Glutamatergic neuron (in vitro differentiated cells): Measurements from ENCODE around the gene TRABD. TPM values are rescaled to one million over a fixed set of nuclear protein-coding genes. Genes with fewer than 3 reads are reported as not detected.

Source experiments
- DNase-seq: peaks from one replicate; pipeline ENCODE4 v3.0.0; 2022
- H3K27ac Mint-ChIP-seq: one replicate; pipeline ENCODE4 v1.8.0; 2020; ENCODE audit warnings: mild to moderate bottlenecking, mixed read lengths, inconsistent platforms; ENCODE audit not compliant: unreplicated experiment
- H3K27me3 Mint-ChIP-seq: one replicate; pipeline ENCODE4 v1.8.0; 2020; ENCODE audit warnings: mild to moderate bottlenecking, moderate library complexity, mixed read lengths, inconsistent platforms; ENCODE audit not compliant: unreplicated experiment
- H3K36me3 Mint-ChIP-seq: one replicate; pipeline ENCODE4 v1.8.0; 2020; ENCODE audit warnings: mild to moderate bottlenecking, mixed read lengths, inconsistent platforms; ENCODE audit not compliant: unreplicated experiment
- H3K4me1 Mint-ChIP-seq: one replicate; pipeline ENCODE4 v1.8.0; 2020; ENCODE audit warnings: mild to moderate bottlenecking, low read depth, mixed read lengths, inconsistent platforms; ENCODE audit not compliant: unreplicated experiment
- H3K4me3 Mint-ChIP-seq: one replicate; pipeline ENCODE4 v1.8.0; 2020; ENCODE audit warnings: mild to moderate bottlenecking, mixed read lengths, inconsistent platforms; ENCODE audit not compliant: unreplicated experiment
- H3K9me3 Mint-ChIP-seq: one replicate; pipeline ENCODE4 v1.8.0; 2020; ENCODE audit warnings: mild to moderate bottlenecking, moderate library complexity, mixed read lengths, inconsistent platforms; ENCODE audit not compliant: unreplicated experiment
- CTCF ChIP-seq: fragments of 200-600 bp; sonication (generic); IDR thresholded peaks from one replicate; pipeline ENCODE4 v1.5.0; 2021; ENCODE audit not compliant: partially characterized antibody, unreplicated experiment
- total RNA-seq: library from RNA; stranded (reverse); fragmentation: NEBNext Ultra II Directional; extraction: Animal tissue kit (Norgen Biotek cat#: 25700); gene quantifications from one replicate; pipeline ENCODE4 v1.2.1, GENCODE V29; 2021; ENCODE audit not compliant: unreplicated experiment

The TRABD gene
- total RNA-seq, 1 donor from 2014 or later: 31.3 TPM

DNA sequence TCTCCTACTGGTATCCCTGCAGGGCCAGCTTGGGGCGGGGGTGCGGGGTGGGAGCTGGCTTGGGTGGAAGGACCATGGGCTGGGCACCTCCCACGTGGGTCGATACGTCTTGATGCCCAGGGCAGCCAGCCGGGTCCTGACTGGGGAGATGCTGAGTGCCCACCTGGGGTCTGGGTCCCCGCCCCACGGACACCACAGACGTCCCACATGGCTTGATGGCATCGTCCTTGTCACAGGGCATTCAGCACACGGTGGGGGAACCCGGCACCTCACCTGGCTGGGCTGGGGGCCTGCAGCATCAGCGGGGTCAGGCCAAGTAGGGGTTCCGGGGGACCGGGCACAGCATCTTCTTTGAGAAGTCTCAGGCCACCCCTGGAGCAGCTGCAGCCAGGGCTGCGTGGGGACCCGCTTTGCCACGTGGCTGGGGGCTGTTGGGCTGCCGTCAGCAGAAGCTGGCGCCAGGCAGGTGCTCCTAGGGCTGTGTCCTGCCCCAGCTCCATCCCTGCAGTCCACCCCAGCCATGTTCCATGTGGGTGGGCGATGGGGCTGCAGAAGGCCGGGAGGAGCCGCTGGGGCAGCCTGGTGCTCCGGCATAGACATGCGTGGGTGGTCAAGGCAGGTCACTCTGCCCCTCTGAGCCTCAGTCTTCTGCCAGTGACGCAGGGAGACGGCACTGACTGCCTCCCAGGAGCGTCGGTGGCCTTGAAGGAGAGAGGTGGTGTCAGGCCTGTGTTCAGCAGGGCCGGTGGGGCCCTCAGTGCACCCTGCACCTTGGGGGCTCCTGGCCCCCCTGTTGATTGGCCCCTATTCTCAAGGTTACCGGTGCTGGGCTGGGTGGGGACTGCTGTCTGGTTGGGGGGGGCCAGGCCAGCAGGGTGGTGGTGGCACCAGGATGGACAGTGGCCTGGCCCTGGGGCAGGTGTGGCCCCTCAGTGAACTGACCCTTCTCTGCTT, 23.5 kb downstream of the TRABD start:
- peaks cover 13% of the 10 kb centered on the region for H3K9me3 Mint-ChIP-seq
- no peak overlapping the region for H3K4me3 Mint-ChIP-seq
- peaks cover 7% of the 10 kb centered on the region for H3K4me1 Mint-ChIP-seq
- no peak for DNase-seq
- TF ChIP-seq CTCF: no peak
- H3K27ac Mint-ChIP-seq: no peak overlapping the region
- H3K36me3 Mint-ChIP-seq: peaks cover 18% of the 10 kb centered on the region
- peaks cover 9% of the 10 kb centered on the region for H3K27me3 Mint-ChIP-seq

DNA sequence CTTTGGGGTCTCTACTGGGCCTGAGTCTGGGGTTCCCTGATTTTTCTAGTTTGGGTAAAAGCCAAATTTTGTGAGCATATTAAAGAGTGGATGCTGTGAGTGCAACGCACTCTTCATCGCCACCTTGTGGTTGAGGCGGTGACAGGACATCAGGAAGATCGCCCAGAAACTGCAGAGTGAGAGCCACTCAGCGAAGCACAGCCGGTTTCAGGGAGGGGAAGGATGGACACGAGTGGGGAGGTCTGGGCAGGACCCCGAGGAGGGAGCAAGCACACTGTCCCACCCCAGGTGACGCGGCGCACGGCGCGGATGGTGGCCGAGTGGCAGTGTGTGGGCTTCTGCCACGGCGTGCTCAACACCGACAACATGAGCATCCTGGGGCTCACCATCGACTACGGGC, 24.2 kb downstream of the TRABD start:
- Mint-ChIP-seq H3K4me1 (peaks cover 7% of the 10 kb centered on the region), H3K9me3 (peaks cover 10% of the 10 kb centered on the region), H3K27me3 (peaks cover 11% of the 10 kb centered on the region), H3K4me3 (peak overlapping the region; percentile 25), H3K36me3 (peaks cover 21% of the 10 kb centered on the region), H3K27ac (no peak overlapping the region)
- DNase-seq: peak; percentile 77
- peak; percentile 85 for TF ChIP-seq CTCF

DNA sequence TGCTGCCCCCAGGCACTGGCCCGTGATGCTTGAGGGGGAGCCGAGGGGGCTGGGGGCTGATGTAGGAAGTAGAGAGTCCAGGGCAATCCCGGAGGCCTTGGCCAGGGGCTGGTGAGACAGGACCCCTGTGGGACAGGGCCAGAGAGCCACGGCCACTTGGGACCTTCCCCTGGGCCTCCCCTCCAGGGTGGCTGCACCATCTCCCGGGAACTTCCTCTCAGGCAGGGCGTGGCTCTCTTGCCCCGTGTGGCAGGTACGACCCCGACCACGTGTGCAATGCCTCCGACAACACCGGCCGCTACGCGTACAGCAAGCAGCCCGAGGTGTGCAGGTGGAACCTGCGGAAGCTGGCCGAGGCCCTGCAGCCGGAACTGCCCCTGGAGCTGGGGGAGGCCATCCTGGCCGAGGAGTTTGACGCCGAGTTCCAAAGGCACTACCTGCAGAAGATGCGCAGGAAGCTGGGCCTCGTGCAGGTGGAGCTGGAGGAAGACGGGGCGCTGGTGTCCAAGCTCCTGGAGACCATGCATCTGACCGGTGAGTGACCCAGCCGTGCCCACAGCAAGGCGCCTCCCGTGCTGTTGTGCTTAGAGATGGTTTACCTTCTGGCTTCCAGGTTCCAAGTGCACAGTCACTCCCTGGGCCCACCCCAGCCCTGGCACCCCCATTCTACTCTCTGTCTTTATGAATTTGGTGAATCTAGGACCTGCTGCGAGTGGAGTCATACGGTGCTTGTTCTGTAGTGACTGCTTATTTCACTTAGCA, 24.8 kb downstream of the TRABD start:
- TF ChIP-seq CTCF: no peak
- H3K27me3 Mint-ChIP-seq: peaks cover 15% of the 10 kb centered on the region
- DNase-seq: no peak
- H3K9me3 Mint-ChIP-seq: peaks cover 8% of the 10 kb centered on the region
- no peak overlapping the region for H3K4me3 Mint-ChIP-seq
- H3K4me1 Mint-ChIP-seq: peaks cover 7% of the 10 kb centered on the region
- H3K27ac Mint-ChIP-seq: no peak overlapping the region
- H3K36me3 Mint-ChIP-seq: peaks cover 22% of the 10 kb centered on the region

- H3K36me3 Mint-ChIP-seq: peaks cover 22% of the 10 kb centered on the region
- peaks cover 18% of the 10 kb centered on the region for H3K27me3 Mint-ChIP-seq
- H3K4me3 Mint-ChIP-seq: no peak overlapping the region
- no peak for DNase-seq
- TF ChIP-seq CTCF: no peak
- H3K9me3 Mint-ChIP-seq: peaks cover 10% of the 10 kb centered on the region
- peaks cover 7% of the 10 kb centered on the region for H3K4me1 Mint-ChIP-seq
- peak overlapping the region; percentile 46 for H3K27ac Mint-ChIP-seq
These were observed 25.4 kb downstream of the TRABD start for GRCh38 chr22:50211147-50211546.
